K562 (cell line): Measurements from ENCODE around the gene VMP1.

Experiments used
- MXI1 ChIP-seq: IDR thresholded peaks from 2 replicates; pipeline ENCODE4 v1.6.1; 2011; ENCODE audit warnings: low read depth, mild to moderate bottlenecking, improper control_type of control experiment, low read length
- POLR2A ChIP-seq: fragments of 450-650 bp; conservative IDR thresholded peaks from 2 replicates; pipeline ENCODE4 v1.6.1; 2016
- RCOR1 ChIP-seq, 2 experiments: IDR thresholded peaks; 2 replicates each; pipeline ENCODE4 v1.6.1; 2012; ENCODE audit warnings: low read depth in 2 of 2, low read length in 2 of 2, borderline replicate concordance in 1 of 2, improper control_type of control experiment in 1 of 2
- SIRT6 ChIP-seq: IDR thresholded peaks from one replicate; pipeline ENCODE4 v1.6.1; 2012; ENCODE audit warnings: low read depth, mild to moderate bottlenecking, control low read depth, inconsistent platforms, low read length, moderate library complexity
- TAF1 ChIP-seq: IDR thresholded peaks from 2 replicates; pipeline ENCODE4 v1.6.1; 2011; ENCODE audit warnings: mild to moderate bottlenecking, low read length, moderate library complexity; ENCODE audit not compliant: insufficient read depth, control insufficient read depth, severe bottlenecking; ENCODE audit errors: extremely low read depth
- TEAD1 ChIP-seq, 2 experiments: fragments of 450-650 bp in 1 of 2; sonication (generic) in 1 of 2; formaldehyde crosslinking; IDR thresholded peaks; 2 replicates each; pipeline versions ENCODE4 v1.4.0 to v1.8.0; 2020 to 2022; ENCODE audit warnings: mild to moderate bottlenecking in 2 of 2, missing genetic modification reagents in 1 of 2
- TF ChIP-seq, protein P1 (sequence below): sonication (generic); formaldehyde crosslinking; IDR thresholded peaks from 2 replicates; pipeline ENCODE4 v1.8.1; 2023; ENCODE audit warnings: mild to moderate bottlenecking, missing genetic modification reagents
- TF ChIP-seq, protein P2 (sequence below): sonication (generic); formaldehyde crosslinking; IDR thresholded peaks from 2 replicates; pipeline ENCODE4 v1.9.0; 2022; ENCODE audit warnings: mild to moderate bottlenecking, missing genetic modification reagents
- TF ChIP-seq, protein P3 (sequence below): sonication (generic); formaldehyde crosslinking; IDR thresholded peaks from 2 replicates; pipeline ENCODE4 v1.8.1; 2022; ENCODE audit warnings: missing genetic modification reagents
- TF ChIP-seq, protein P4 (sequence below), 3 experiments: IDR thresholded peaks in 2 of 3; conservative IDR thresholded peaks in 1 of 3; 2 replicates each; pipeline ENCODE4 v1.5.1; 2011 to 2012; ENCODE audit warnings: low read length in 3 of 3, mild to moderate bottlenecking in 3 of 3, control low read depth in 2 of 3, improper control_type of control experiment in 1 of 3, inconsistent platforms in 1 of 3, low read depth in 1 of 3, mixed read lengths in 1 of 3, moderate library complexity in 1 of 3; ENCODE audit not compliant: insufficient read depth in 2 of 3
- TF ChIP-seq, protein P5 (sequence below), 2 experiments: fragments of 450-650 bp in 1 of 2; IDR thresholded peaks; 2 replicates each; pipeline ENCODE4 v1.6.1; 2011 to 2017; ENCODE audit warnings: low read depth in 2 of 2, antibody characterized with exemption in 1 of 2, borderline replicate concordance in 1 of 2, low read length in 1 of 2, mild to moderate bottlenecking in 1 of 2, mixed read lengths in 1 of 2; ENCODE audit not compliant: control insufficient read depth in 1 of 2

DNA sequence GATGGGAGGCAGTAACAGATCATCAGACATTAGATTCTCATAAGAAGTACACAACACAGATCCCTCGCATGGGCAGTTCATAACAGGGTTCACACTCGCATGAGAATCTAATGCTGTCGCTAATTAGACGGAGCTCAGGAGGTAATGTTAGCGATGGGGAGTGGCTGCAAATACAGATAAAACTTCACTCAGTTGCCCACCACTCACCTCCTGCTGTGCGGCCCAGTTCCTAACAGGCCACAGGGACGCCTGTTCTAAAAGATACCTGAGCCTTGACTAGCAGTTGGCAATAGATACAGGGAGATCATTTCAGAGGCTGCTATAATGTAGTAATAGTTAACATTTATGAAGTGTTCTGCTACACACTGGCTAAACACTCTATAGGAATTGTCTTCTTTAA, 5.2 kb upstream of the VMP1 start:
- TF ChIP-seq, protein P1, sequence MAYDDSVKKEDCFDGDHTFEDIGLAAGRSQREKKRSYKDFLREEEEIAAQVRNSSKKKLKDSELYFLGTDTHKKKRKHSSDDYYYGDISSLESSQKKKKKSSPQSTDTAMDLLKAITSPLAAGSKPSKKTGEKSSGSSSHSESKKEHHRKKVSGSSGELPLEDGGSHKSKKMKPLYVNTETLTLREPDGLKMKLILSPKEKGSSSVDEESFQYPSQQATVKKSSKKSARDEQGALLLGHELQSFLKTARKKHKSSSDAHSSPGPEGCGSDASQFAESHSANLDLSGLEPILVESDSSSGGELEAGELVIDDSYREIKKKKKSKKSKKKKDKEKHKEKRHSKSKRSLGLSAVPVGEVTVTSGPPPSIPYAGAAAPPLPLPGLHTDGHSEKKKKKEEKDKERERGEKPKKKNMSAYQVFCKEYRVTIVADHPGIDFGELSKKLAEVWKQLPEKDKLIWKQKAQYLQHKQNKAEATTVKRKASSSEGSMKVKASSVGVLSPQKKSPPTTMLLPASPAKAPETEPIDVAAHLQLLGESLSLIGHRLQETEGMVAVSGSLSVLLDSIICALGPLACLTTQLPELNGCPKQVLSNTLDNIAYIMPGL (CRISPR knock-in tag) = no peak
- TF ChIP-seq SIRT6 (no peak), POLR2A (no peak), RCOR1 (IDR thresholded peaks at IDR 0.05; ENCODE audit: borderline replicate concordance in 1 of 2, low read depth in 2 of 2, low read length in 2 of 2) (peak; percentile 51 to 62; a peak in 2 of 4 replicates), TEAD1 (CRISPR knock-in tag; IDR thresholded peaks at IDR 0.05) (0 out of 4 replicates have a peak, but pooled peaks of 1 of the 2 experiments have one; percentile 26), TAF1 (peak; percentile 45), MXI1 (peak; percentile 32; the same call in 1 of the 2 replicates)
- TF ChIP-seq, protein P2, sequence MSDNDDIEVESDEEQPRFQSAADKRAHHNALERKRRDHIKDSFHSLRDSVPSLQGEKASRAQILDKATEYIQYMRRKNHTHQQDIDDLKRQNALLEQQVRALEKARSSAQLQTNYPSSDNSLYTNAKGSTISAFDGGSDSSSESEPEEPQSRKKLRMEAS = 0 out of 2 replicates have a peak, but pooled peaks have one; percentile 14
- TF ChIP-seq, protein P3, sequence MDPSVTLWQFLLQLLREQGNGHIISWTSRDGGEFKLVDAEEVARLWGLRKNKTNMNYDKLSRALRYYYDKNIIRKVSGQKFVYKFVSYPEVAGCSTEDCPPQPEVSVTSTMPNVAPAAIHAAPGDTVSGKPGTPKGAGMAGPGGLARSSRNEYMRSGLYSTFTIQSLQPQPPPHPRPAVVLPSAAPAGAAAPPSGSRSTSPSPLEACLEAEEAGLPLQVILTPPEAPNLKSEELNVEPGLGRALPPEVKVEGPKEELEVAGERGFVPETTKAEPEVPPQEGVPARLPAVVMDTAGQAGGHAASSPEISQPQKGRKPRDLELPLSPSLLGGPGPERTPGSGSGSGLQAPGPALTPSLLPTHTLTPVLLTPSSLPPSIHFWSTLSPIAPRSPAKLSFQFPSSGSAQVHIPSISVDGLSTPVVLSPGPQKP (CRISPR knock-in tag) = no peak
- TF ChIP-seq, protein P4, sequence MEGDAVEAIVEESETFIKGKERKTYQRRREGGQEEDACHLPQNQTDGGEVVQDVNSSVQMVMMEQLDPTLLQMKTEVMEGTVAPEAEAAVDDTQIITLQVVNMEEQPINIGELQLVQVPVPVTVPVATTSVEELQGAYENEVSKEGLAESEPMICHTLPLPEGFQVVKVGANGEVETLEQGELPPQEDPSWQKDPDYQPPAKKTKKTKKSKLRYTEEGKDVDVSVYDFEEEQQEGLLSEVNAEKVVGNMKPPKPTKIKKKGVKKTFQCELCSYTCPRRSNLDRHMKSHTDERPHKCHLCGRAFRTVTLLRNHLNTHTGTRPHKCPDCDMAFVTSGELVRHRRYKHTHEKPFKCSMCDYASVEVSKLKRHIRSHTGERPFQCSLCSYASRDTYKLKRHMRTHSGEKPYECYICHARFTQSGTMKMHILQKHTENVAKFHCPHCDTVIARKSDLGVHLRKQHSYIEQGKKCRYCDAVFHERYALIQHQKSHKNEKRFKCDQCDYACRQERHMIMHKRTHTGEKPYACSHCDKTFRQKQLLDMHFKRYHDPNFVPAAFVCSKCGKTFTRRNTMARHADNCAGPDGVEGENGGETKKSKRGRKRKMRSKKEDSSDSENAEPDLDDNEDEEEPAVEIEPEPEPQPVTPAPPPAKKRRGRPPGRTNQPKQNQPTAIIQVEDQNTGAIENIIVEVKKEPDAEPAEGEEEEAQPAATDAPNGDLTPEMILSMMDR (IDR thresholded peaks at IDR 0.05 in 2 of 3, conservative IDR thresholded peaks at IDR 0.05 in 1 of 3; ENCODE audit: insufficient read depth in 2 of 3, low read depth in 1 of 3, low read length in 3 of 3) = no peak
- TF ChIP-seq, protein P5, sequence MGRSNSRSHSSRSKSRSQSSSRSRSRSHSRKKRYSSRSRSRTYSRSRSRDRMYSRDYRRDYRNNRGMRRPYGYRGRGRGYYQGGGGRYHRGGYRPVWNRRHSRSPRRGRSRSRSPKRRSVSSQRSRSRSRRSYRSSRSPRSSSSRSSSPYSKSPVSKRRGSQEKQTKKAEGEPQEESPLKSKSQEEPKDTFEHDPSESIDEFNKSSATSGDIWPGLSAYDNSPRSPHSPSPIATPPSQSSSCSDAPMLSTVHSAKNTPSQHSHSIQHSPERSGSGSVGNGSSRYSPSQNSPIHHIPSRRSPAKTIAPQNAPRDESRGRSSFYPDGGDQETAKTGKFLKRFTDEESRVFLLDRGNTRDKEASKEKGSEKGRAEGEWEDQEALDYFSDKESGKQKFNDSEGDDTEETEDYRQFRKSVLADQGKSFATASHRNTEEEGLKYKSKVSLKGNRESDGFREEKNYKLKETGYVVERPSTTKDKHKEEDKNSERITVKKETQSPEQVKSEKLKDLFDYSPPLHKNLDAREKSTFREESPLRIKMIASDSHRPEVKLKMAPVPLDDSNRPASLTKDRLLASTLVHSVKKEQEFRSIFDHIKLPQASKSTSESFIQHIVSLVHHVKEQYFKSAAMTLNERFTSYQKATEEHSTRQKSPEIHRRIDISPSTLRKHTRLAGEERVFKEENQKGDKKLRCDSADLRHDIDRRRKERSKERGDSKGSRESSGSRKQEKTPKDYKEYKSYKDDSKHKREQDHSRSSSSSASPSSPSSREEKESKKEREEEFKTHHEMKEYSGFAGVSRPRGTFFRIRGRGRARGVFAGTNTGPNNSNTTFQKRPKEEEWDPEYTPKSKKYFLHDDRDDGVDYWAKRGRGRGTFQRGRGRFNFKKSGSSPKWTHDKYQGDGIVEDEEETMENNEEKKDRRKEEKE (IDR thresholded peaks at IDR 0.05; ENCODE audit: borderline replicate concordance in 1 of 2, control insufficient read depth in 1 of 2, low read depth in 2 of 2, low read length in 1 of 2) = no peak
